Endothelial cell of umbilical vein (primary cell): ENCODE data around the gene SPAG16. TPM values are rescaled to one million over a fixed set of nuclear protein-coding genes. Genes with fewer than 3 reads are reported as not detected.
A peak's percentile ranks its signal among the peaks of the same experiment; 100 is the strongest.

Source experiments
- BruUV-seq: library from RNA; stranded (reverse); fragments of 400-500 nt; replicated peaks from 2 replicates; lab custom pipeline; 2021; lab: Mats Ljungman, UMichigan
- CTCF ChIA-PET: fragments of 300-600, 350-600 bp; sonication (Branson Sonifier 250); formaldehyde crosslinking; loops from one replicate; lab custom pipeline; 2021; ENCODE audit warnings: antibody characterized with exemption, inconsistent platforms; lab: Charles Lee
- POLR2A ChIA-PET: fragments of 300-600, 350-600 bp; sonication (Branson Sonifier 250); formaldehyde crosslinking; loops from one replicate; lab custom pipeline; 2021; ENCODE audit warnings: antibody characterized with exemption, inconsistent platforms; lab: Charles Lee
- DNase-seq: peaks from one replicate; pipeline ENCODE4 v3.0.0-alpha.2; 2011; ENCODE audit warnings: low read depth, low spot score
- FAIRE-seq: peaks from 2 replicates; lab custom pipeline; 2011; peaks lifted over from hg19 to GRCh38; lab: Jason Lieb, UNC
- H2AFZ ChIP-seq: 2 replicates; pipeline ENCODE4 v1.6.0; 2012; ENCODE audit warnings: low read depth, low read length, control low read depth, inconsistent platforms
- H3K27ac ChIP-seq: 2 replicates; pipeline ENCODE4 v1.5.1; 2011; ENCODE audit warnings: low read depth, mild to moderate bottlenecking, control low read depth, low read length, moderate library complexity; ENCODE audit not compliant: insufficient read depth
- H3K27me3 ChIP-seq, 2 experiments: 2 replicates each; pipeline versions ENCODE4 v1.6.0 to v1.6.1; 2011; ENCODE audit warnings: low read length in 2 of 2, mixed read lengths in 1 of 2; ENCODE audit not compliant: control insufficient read depth in 2 of 2, insufficient read depth in 2 of 2
- H3K36me3 ChIP-seq, 2 experiments: 2 replicates in 1 of 2; 3 replicates in 1 of 2; pipeline ENCODE4 v1.5.1; 2011; ENCODE audit warnings: low read length in 2 of 2, mild to moderate bottlenecking in 1 of 2, moderate library complexity in 1 of 2; ENCODE audit not compliant: control insufficient read depth in 2 of 2, insufficient read depth in 2 of 2; ENCODE audit errors: extremely low read depth in 1 of 2
- H3K4me1 ChIP-seq: 3 replicates; pipeline ENCODE4 v1.5.1; 2011; ENCODE audit warnings: mild to moderate bottlenecking, low read length; ENCODE audit not compliant: control insufficient read depth, insufficient read depth; ENCODE audit errors: extremely low read depth
- H3K4me2 ChIP-seq: 2 replicates; pipeline ENCODE4 v1.6.1; 2011; ENCODE audit warnings: low read length, control low read depth, mixed read lengths; ENCODE audit not compliant: insufficient read depth
- H3K4me3 ChIP-seq, 3 experiments: fragments of 200-600 bp in 1 of 3; sonication (generic), shearing (Covaris generic) in 1 of 3; replicated peaks in 1 of 3; 2 replicates each; pipeline ENCODE4 v1.5.1; 2011 to 2016; ENCODE audit warnings: control low read depth in 3 of 3, low read length in 3 of 3, mild to moderate bottlenecking in 2 of 3, inconsistent platforms in 1 of 3, low read depth in 1 of 3, moderate library complexity in 1 of 3; ENCODE audit not compliant: insufficient read depth in 1 of 3
- H3K79me2 ChIP-seq: 2 replicates; pipeline ENCODE4 v1.6.0; 2012; ENCODE audit warnings: low read length, inconsistent platforms; ENCODE audit not compliant: control insufficient read depth, insufficient read depth
- H3K9ac ChIP-seq: replicated peaks from 2 replicates; pipeline ENCODE3; 2011; ENCODE audit warnings: low read length, control low read depth; ENCODE audit not compliant: insufficient read depth; ENCODE audit errors: extremely low read depth
- H3K9me1 ChIP-seq: replicated peaks from 3 replicates; pipeline ENCODE4 v1.6.0; 2011; ENCODE audit warnings: mild to moderate bottlenecking, low read length; ENCODE audit not compliant: control insufficient read depth, insufficient read depth; ENCODE audit errors: extremely low read depth
- H3K9me3 ChIP-seq: replicated peaks from 2 replicates; pipeline ENCODE4 v1.5.1; 2012; ENCODE audit warnings: low read length, inconsistent platforms; ENCODE audit not compliant: control insufficient read depth, insufficient read depth
- H4K20me1 ChIP-seq: replicated peaks from 2 replicates; pipeline ENCODE3; 2011; ENCODE audit warnings: mild to moderate bottlenecking, low read length; ENCODE audit not compliant: control insufficient read depth, insufficient read depth; ENCODE audit errors: extremely low read depth
- CTCF ChIP-seq, 2 donors: IDR thresholded peaks; 1 replicate in 1 of 2; 2 replicates in 1 of 2; pipeline ENCODE4 v1.5.1; 2011; ENCODE audit warnings: low read length in 2 of 2, mild to moderate bottlenecking in 2 of 2, moderate library complexity in 2 of 2, control low read depth in 1 of 2, inconsistent platforms in 1 of 2, low read depth in 1 of 2; ENCODE audit not compliant: insufficient read depth in 1 of 2; ENCODE audit errors: extremely low read depth in 1 of 2
- EZH2 ChIP-seq: IDR thresholded peaks from 2 replicates; pipeline ENCODE4 v1.6.1; 2012; ENCODE audit warnings: borderline replicate concordance, low read depth, mild to moderate bottlenecking, moderate library complexity, low read length, inconsistent platforms; ENCODE audit not compliant: severe bottlenecking
- FOS ChIP-seq: IDR thresholded peaks from 2 replicates; pipeline ENCODE4 v1.6.1; 2011; ENCODE audit warnings: mild to moderate bottlenecking, low read length, moderate library complexity, borderline replicate concordance; ENCODE audit not compliant: insufficient read depth
- GATA2 ChIP-seq: IDR thresholded peaks from 2 replicates; pipeline ENCODE4 v1.7.0; 2011; ENCODE audit warnings: low read depth, mild to moderate bottlenecking, moderate library complexity, mixed read lengths, low read length; ENCODE audit not compliant: insufficient read length, insufficient read depth
- JUN ChIP-seq: IDR thresholded peaks from 2 replicates; pipeline ENCODE4 v1.6.1; 2011; ENCODE audit warnings: borderline replicate concordance, low read depth; ENCODE audit not compliant: insufficient read length, insufficient read depth
- MAX ChIP-seq: IDR thresholded peaks from 2 replicates; pipeline ENCODE4 v1.6.1; 2011; ENCODE audit not compliant: insufficient read depth, insufficient read length
- MYC ChIP-seq: IDR thresholded peaks from one replicate; pipeline ENCODE4 v1.6.1; 2011; ENCODE audit warnings: mild to moderate bottlenecking, low read depth, low read length
- POLR2A ChIP-seq: IDR thresholded peaks from 2 replicates; pipeline ENCODE4 v1.6.1; 2012; ENCODE audit warnings: low read depth, mild to moderate bottlenecking, control low read depth, low read length
- POLR2AphosphoS5 ChIP-seq: IDR thresholded peaks from 2 replicates; pipeline ENCODE4 v1.6.1; 2012; ENCODE audit warnings: low read depth, mild to moderate bottlenecking, control low read depth, low read length, moderate library complexity; ENCODE audit not compliant: insufficient read depth
- dilution Hi-C: fragments of 300-500 bp; cut with MboI; formaldehyde crosslinking; loops from one replicate; pipeline ENCODE4 v1.15.0; 2019; ENCODE audit warnings: low sequenced_read_pairs; ENCODE audit not compliant: extremely low pct_ligation_motif_present
- intact Hi-C: fragments of 100-400 bp; cut with micrococcal nuclease; formaldehyde crosslinking; loops from one replicate; pipeline ENCODE4 v1.10.0; 2022
- polyA plus RNA-seq, 4 experiments: library from polyadenylated mRNA; depleted of rRNA in 3 of 4; stranded (reverse) in 3 of 4; unstranded in 1 of 4; fragments of >200 nt; gene quantifications; 2 replicates each; pipeline versions ENCODE4 v1.2.1 to v1.2.3, GENCODE V29; 2011 to 2012; ENCODE audit warnings: missing spikeins in 1 of 4
- total RNA-seq: library from RNA; stranded (reverse); gene quantifications from 2 replicates; pipeline ENCODE4 v1.2.3, GENCODE V29; 2021

SPAG16 gene
- total and polyA plus RNA-seq, 2 donors (not counting 3 experiments of a cell fraction or from before 2014, with no cell fraction given): 4.0 to 7.7 TPM

- H3K4me3 ChIP-seq: no peak overlapping the region
- no peaks in the 10 kb centered on the region for H3K4me1 ChIP-seq
- H4K20me1 ChIP-seq: no peaks in the 10 kb centered on the region
- intact Hi-C loops: no loop called here
- no peaks in the 10 kb centered on the region for H3K27me3 ChIP-seq
- ChIA-PET POLR2A (no interaction called here), CTCF (interaction anchor here (1.1 to 2.0 kb wide), 2 partner anchors 10 to 14 kb away, joined by 3 to 7 read pairs; no protein-coding TSS in a partner anchor)
- TF ChIP-seq CTCF (IDR thresholded peaks at IDR 0.05; ENCODE audit: extremely low read depth in 1 of 2, insufficient read depth in 1 of 2, low read depth in 1 of 2, low read length in 2 of 2): no peak
- no peak for TF ChIP-seq JUN
- no peak for TF ChIP-seq MYC
- no peak for TF ChIP-seq GATA2
- no peak for TF ChIP-seq POLR2AphosphoS5
- TF ChIP-seq EZH2: no peak
- no peak for TF ChIP-seq MAX
- no peak for TF ChIP-seq FOS
- TF ChIP-seq POLR2A: no peak
- H3K4me2 ChIP-seq: no peak overlapping the region
- no peaks in the 10 kb centered on the region for H3K9me3 ChIP-seq
- no peak overlapping the region for H3K27ac ChIP-seq
- DNase-seq (peak; percentile 4), FAIRE-seq (no peak)
- no peaks in the 10 kb centered on the region for H3K79me2 ChIP-seq
- no peak overlapping the region for H2AFZ ChIP-seq
- BruUV-seq: no TSS peak
- no peaks in the 10 kb centered on the region for H3K36me3 ChIP-seq
- no peak overlapping the region for H3K9ac ChIP-seq
- dilution Hi-C loops: no loop called here
- no peaks in the 10 kb centered on the region for H3K9me1 ChIP-seq
Observed at GRCh38 chr2:213261237-213261636, 23.0 kb upstream of the SPAG16 start.
